Activated CD4-positive, alpha-beta T cell treated with anti-CD3 and anti-CD28 coated beads, Interleukin-2, amount 10 ng/mL, durations not matched to agents 7 days and 5 days (primary cell): Measurements from ENCODE around the gene MRTFA. TPM values are rescaled to one million over a fixed set of nuclear protein-coding genes. Genes with fewer than 3 reads are reported as not detected.
"Not testable (repeated sequence)": the region's sequence is repeated elsewhere in the genome, so short reads cannot be mapped to it uniquely, and the experiment has no call there.

Experiments used
- CTCF ChIA-PET: fragments of 350-600 bp; sonication (Branson Sonifier 250); formaldehyde crosslinking; loops from one replicate; lab custom pipeline; 2021; ENCODE audit warnings: antibody characterized with exemption; lab: Charles Lee
- POLR2A ChIA-PET: fragments of 350-600 bp; sonication (Branson Sonifier 250); formaldehyde crosslinking; loops from one replicate; lab custom pipeline; 2021; ENCODE audit warnings: antibody characterized with exemption; lab: Charles Lee
- DNase-seq: peaks from one replicate; pipeline ENCODE4 v3.0.0-alpha.2; 2020
- H3K27ac Mint-ChIP-seq: one replicate; pipeline ENCODE4 v1.8.0; 2021; ENCODE audit warnings: mild to moderate bottlenecking, moderate library complexity, mixed read lengths
- H3K27me3 Mint-ChIP-seq: one replicate; pipeline ENCODE4 v1.8.0; 2021; ENCODE audit warnings: mixed read lengths
- H3K36me3 Mint-ChIP-seq: one replicate; pipeline ENCODE4 v1.8.0; 2021; ENCODE audit warnings: low read depth, mixed read lengths
- H3K4me1 Mint-ChIP-seq: one replicate; pipeline ENCODE4 v1.8.0; 2021; ENCODE audit warnings: mixed read lengths
- H3K4me3 Mint-ChIP-seq: one replicate; pipeline ENCODE4 v1.8.0; 2021; ENCODE audit warnings: mild to moderate bottlenecking, moderate library complexity, mixed read lengths
- H3K9me3 Mint-ChIP-seq: one replicate; pipeline ENCODE4 v1.8.0; 2021; ENCODE audit warnings: mixed read lengths
- total RNA-seq, 2 experiments: library from RNA; stranded (reverse); gene quantifications; one replicate each; pipeline ENCODE4 v1.2.3, GENCODE V29; 2021

MRTFA gene
- total RNA-seq, 2 experiments from 2014 or later: 61.9 to 71.1 TPM

GRCh38 chr22:40635940-40636379 is 559 bp downstream of the MRTFA start:
- H3K4me3 Mint-ChIP-seq: peak overlapping the region; percentile 90
- DNase-seq: no peak
- peak overlapping the region; percentile 87 for H3K27ac Mint-ChIP-seq
- H3K4me1 Mint-ChIP-seq: peaks cover 38% of the 10 kb centered on the region
- ChIA-PET CTCF (interaction anchor here (1.1 to 1.4 kb wide), 2 partner anchors 26 to 111 kb away, joined by 3 to 4 read pairs; no protein-coding TSS in a partner anchor), POLR2A (interaction anchor here (0.6 kb wide), 1 partner anchor 11 kb away, joined by 4 read pairs; no protein-coding TSS in a partner anchor)
- H3K27me3 Mint-ChIP-seq: no peaks in the 10 kb centered on the region
- no peaks in the 10 kb centered on the region for H3K9me3 Mint-ChIP-seq
- peaks cover 3% of the 10 kb centered on the region for H3K36me3 Mint-ChIP-seq

- Mint-ChIP-seq H3K27ac (peak overlapping the region; percentile 87), H3K4me1 (peaks cover 38% of the 10 kb centered on the region)
- POLR2A ChIA-PET: no interaction called here
These were observed 1.2 kb downstream of the MRTFA start for GRCh38 chr22:40635043-40635939.

GRCh38 chr22:40634119-40634903 is 2.2 kb downstream of the MRTFA start:
- Mint-ChIP-seq H3K9me3 (no peaks in the 10 kb centered on the region), H3K27ac (no peak overlapping the region), H3K4me3 (peak overlapping the region; percentile 90), H3K27me3 (no peaks in the 10 kb centered on the region), H3K36me3 (peaks cover 3% of the 10 kb centered on the region), H3K4me1 (peaks cover 40% of the 10 kb centered on the region)
- DNase-seq: no peak
- ChIA-PET CTCF (interaction anchor here (1.0 to 1.4 kb wide), 4 partner anchors 13 to 265 kb away, joined by 3 to 4 read pairs (median 4); no protein-coding TSS in a partner anchor), POLR2A (interaction anchor here (0.6 kb wide), 2 partner anchors 107 to 454 kb away, joined by 4 read pairs; no protein-coding TSS in a partner anchor)

More at GRCh38 chr22:40635043-40635939, 1.2 kb downstream of the MRTFA start:
- CTCF ChIA-PET: interaction anchor here (0.5 to 1.4 kb wide), 3 partner anchors 25 to 195 kb away, joined by 4 read pairs; no protein-coding TSS in a partner anchor
- Mint-ChIP-seq H3K4me3 (peak overlapping the region; percentile 90), H3K36me3 (peaks cover 3% of the 10 kb centered on the region), H3K27me3 (no peaks in the 10 kb centered on the region), H3K9me3 (no peaks in the 10 kb centered on the region)
- DNase-seq: no peak

- Mint-ChIP-seq H3K27me3 (no peaks in the 10 kb centered on the region), H3K4me1 (peaks cover 49% of the 10 kb centered on the region), H3K4me3 (no peak overlapping the region), H3K27ac (no peak overlapping the region), H3K9me3 (no peaks in the 10 kb centered on the region), H3K36me3 (peaks cover 3% of the 10 kb centered on the region)
- ChIA-PET POLR2A (no interaction called here), CTCF (interaction anchor here (0.6 to 1.1 kb wide), 3 partner anchors 13 to 266 kb away, joined by 3 to 4 read pairs (median 4); no protein-coding TSS in a partner anchor)
- DNase-seq: no peak
These were observed 3.5 kb downstream of the MRTFA start for GRCh38 chr22:40633036-40633435.

- H3K4me3 Mint-ChIP-seq: no peak overlapping the region
- no peak overlapping the region for H3K27ac Mint-ChIP-seq
- H3K27me3 Mint-ChIP-seq: no peaks in the 10 kb centered on the region
- H3K36me3 Mint-ChIP-seq: peaks cover 3% of the 10 kb centered on the region
- no peaks in the 10 kb centered on the region for H3K9me3 Mint-ChIP-seq
- no peak for DNase-seq
- peaks cover 45% of the 10 kb centered on the region for H3K4me1 Mint-ChIP-seq
- CTCF ChIA-PET: interaction anchor here (0.6 to 0.7 kb wide), 2 partner anchors 15 to 261 kb away, joined by 3 to 5 read pairs; no protein-coding TSS in a partner anchor
- POLR2A ChIA-PET: interaction anchor here (0.6 kb wide), 1 partner anchor 51 kb away, joined by 3 read pairs; no protein-coding TSS in a partner anchor
These were observed 4.6 kb downstream of the MRTFA start for GRCh38 chr22:40631925-40632324.

GRCh38 chr22:40628354-40629042 is 8.0 kb downstream of the MRTFA start:
- no peaks in the 10 kb centered on the region for H3K36me3 Mint-ChIP-seq
- no peaks in the 10 kb centered on the region for H3K27me3 Mint-ChIP-seq
- H3K4me1 Mint-ChIP-seq: peaks cover 26% of the 10 kb centered on the region
- ChIA-PET CTCF (no interaction called here), POLR2A (no interaction called here)
- H3K9me3 Mint-ChIP-seq: no peaks in the 10 kb centered on the region
- no peak for DNase-seq
- H3K4me3 Mint-ChIP-seq: no peak overlapping the region
- H3K27ac Mint-ChIP-seq: no peak overlapping the region

- no peak overlapping the region for H3K27ac Mint-ChIP-seq
- H3K36me3 Mint-ChIP-seq: peaks cover 3% of the 10 kb centered on the region
- DNase-seq: no peak
- peaks cover 21% of the 10 kb centered on the region for H3K4me1 Mint-ChIP-seq
- H3K27me3 Mint-ChIP-seq: no peaks in the 10 kb centered on the region
- CTCF ChIA-PET: no interaction called here
- H3K4me3 Mint-ChIP-seq: no peak overlapping the region
- POLR2A ChIA-PET: no interaction called here
- peaks cover 4% of the 10 kb centered on the region for H3K9me3 Mint-ChIP-seq
These were observed 8.9 kb downstream of the MRTFA start for GRCh38 chr22:40627612-40628011.

GRCh38 chr22:40626851-40627250 is 9.7 kb downstream of the MRTFA start:
- Mint-ChIP-seq H3K27ac (no peak overlapping the region), H3K4me3 (no peak overlapping the region), H3K9me3 (peaks cover 7% of the 10 kb centered on the region), H3K36me3 (peaks cover 8% of the 10 kb centered on the region), H3K4me1 (peaks cover 18% of the 10 kb centered on the region), H3K27me3 (no peaks in the 10 kb centered on the region)
- CTCF ChIA-PET: interaction anchor here (1.3 to 1.4 kb wide), 2 partner anchors 10 to 15 kb away, joined by 3 read pairs; no protein-coding TSS in a partner anchor
- POLR2A ChIA-PET: no interaction called here
- no peak for DNase-seq

GRCh38 chr22:40625794-40626193 is 10.7 kb downstream of the MRTFA start:
- H3K27ac Mint-ChIP-seq, H3K4me3 Mint-ChIP-seq, H3K27me3 Mint-ChIP-seq, POLR2A ChIA-PET, DNase-seq: not testable (repeated sequence)
- H3K9me3 Mint-ChIP-seq: peaks cover 12% of the 10 kb centered on the region
- peaks cover 12% of the 10 kb centered on the region for H3K4me1 Mint-ChIP-seq
- H3K36me3 Mint-ChIP-seq: peaks cover 12% of the 10 kb centered on the region
- CTCF ChIA-PET: interaction anchor here (0.7 to 1.4 kb wide), 3 partner anchors 9 to 21 kb away, joined by 3 read pairs; no protein-coding TSS in a partner anchor

GRCh38 chr22:40625281-40625680 is 11.2 kb downstream of the MRTFA start:
- peaks cover 15% of the 10 kb centered on the region for H3K36me3 Mint-ChIP-seq
- H3K27ac Mint-ChIP-seq, DNase-seq, H3K4me3 Mint-ChIP-seq, POLR2A ChIA-PET, H3K27me3 Mint-ChIP-seq, CTCF ChIA-PET: not testable (repeated sequence)
- peaks cover 12% of the 10 kb centered on the region for H3K4me1 Mint-ChIP-seq
- H3K9me3 Mint-ChIP-seq: peaks cover 16% of the 10 kb centered on the region

GRCh38 chr22:40624770-40625169 is 11.7 kb downstream of the MRTFA start:
- peaks cover 11% of the 10 kb centered on the region for H3K4me1 Mint-ChIP-seq
- CTCF ChIA-PET: interaction anchor here (0.6 to 1.1 kb wide), 3 partner anchors 25 to 202 kb away, joined by 3 to 4 read pairs (median 3); no protein-coding TSS in a partner anchor
- peaks cover 16% of the 10 kb centered on the region for H3K9me3 Mint-ChIP-seq
- H3K27me3 Mint-ChIP-seq: no peaks in the 10 kb centered on the region
- H3K4me3 Mint-ChIP-seq: no peak overlapping the region
- POLR2A ChIA-PET: no interaction called here
- DNase-seq: no peak
- H3K27ac Mint-ChIP-seq: no peak overlapping the region
- H3K36me3 Mint-ChIP-seq: peaks cover 15% of the 10 kb centered on the region
